Thoracic aorta (tissue), 2 donors: Measurements from ENCODE around the gene DNAI2. TPM values are rescaled to one million over a fixed set of nuclear protein-coding genes. Genes with fewer than 3 reads are reported as not detected.

Source experiments
- ATAC-seq: fragments of 150-250 bp; one replicate; pipeline ENCODE4 v1.8.0; 2017; ENCODE audit warnings: low read depth; ENCODE audit not compliant: insufficient number of reproducible peaks, low FRiP score
- DNase-seq: peaks from one replicate; pipeline ENCODE4 v3.0.0-alpha.2; 2020; ENCODE audit warnings: low spot score
- H3K27ac ChIP-seq, 2 donors: fragments of 200-600 bp; sonication (generic); 1 replicate in 1 of 2; 2 replicates in 1 of 2; pipeline ENCODE4 v1.5.1; 2016; ENCODE audit warnings: mild to moderate bottlenecking in 2 of 2, moderate library complexity in 2 of 2
- H3K27me3 ChIP-seq: fragments of 200-600 bp; sonication (generic); replicated peaks from 2 replicates; pipeline ENCODE4 v1.6.0; 2016; ENCODE audit warnings: mild to moderate bottlenecking; ENCODE audit not compliant: insufficient read depth
- H3K36me3 ChIP-seq: fragments of 200-600 bp; sonication (generic); one replicate; pipeline ENCODE4 v1.5.1; 2016
- H3K4me1 ChIP-seq, 2 donors: fragments of 200-600 bp; sonication (generic); 1 replicate in 1 of 2; 2 replicates in 1 of 2; pipeline versions ENCODE4 v1.5.1 to v1.6.0; 2016; ENCODE audit warnings: low read depth in 2 of 2, mild to moderate bottlenecking in 1 of 2; ENCODE audit not compliant: control insufficient read depth in 1 of 2
- H3K4me3 ChIP-seq: fragments of 200-600 bp; sonication (generic); 2 replicates; pipeline ENCODE4 v1.5.1; 2016; ENCODE audit warnings: mild to moderate bottlenecking
- H3K9me3 ChIP-seq: fragments of 200-600 bp; sonication (generic); 2 replicates; pipeline ENCODE4 v1.5.1; 2016
- total RNA-seq, 2 donors: library from RNA; depleted of rRNA; stranded (reverse); fragments of >200 nt; gene quantifications; one replicate each; pipeline versions ENCODE4 v1.1.0 to v1.2.3, GENCODE V29; 2016
- TF ChIP-seq, protein P1 (sequence below): fragments of 200-600 bp; sonication (generic); IDR thresholded peaks from one replicate; pipeline ENCODE4 v1.5.1; 2019; ENCODE audit warnings: antibody characterized with exemption

The DNAI2 gene
- total RNA-seq, 2 donors from 2014 or later = not detected

DNA sequence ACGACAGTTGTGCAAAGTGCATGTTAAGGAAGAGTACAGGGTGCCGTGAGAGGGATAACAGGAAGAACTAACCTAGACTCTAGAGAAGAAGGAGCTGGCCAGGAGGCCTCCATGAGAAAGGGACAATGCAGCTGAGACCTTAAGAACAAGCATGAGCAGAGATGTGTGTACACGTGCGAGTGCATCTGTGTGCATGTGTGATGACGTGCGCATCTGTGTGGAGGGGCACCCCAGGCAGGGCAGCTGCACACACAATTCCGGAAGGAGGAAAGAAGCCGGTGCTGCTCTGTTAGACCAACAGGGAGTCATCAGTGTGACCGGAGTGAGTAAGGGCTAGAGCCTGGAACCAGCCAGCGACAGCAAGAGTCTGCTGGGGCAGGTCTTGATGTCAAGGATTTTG, 44.4 kb downstream of the DNAI2 start:
- no peak overlapping the region for H3K27ac ChIP-seq
- H3K27me3 ChIP-seq = no peaks in the 10 kb centered on the region
- H3K4me1 ChIP-seq = no peaks in the 10 kb centered on the region
- H3K9me3 ChIP-seq = no peaks in the 10 kb centered on the region
- ATAC-seq = no peak
- no peak for DNase-seq
- H3K4me3 ChIP-seq = no peak overlapping the region
- TF ChIP-seq, protein P1, sequence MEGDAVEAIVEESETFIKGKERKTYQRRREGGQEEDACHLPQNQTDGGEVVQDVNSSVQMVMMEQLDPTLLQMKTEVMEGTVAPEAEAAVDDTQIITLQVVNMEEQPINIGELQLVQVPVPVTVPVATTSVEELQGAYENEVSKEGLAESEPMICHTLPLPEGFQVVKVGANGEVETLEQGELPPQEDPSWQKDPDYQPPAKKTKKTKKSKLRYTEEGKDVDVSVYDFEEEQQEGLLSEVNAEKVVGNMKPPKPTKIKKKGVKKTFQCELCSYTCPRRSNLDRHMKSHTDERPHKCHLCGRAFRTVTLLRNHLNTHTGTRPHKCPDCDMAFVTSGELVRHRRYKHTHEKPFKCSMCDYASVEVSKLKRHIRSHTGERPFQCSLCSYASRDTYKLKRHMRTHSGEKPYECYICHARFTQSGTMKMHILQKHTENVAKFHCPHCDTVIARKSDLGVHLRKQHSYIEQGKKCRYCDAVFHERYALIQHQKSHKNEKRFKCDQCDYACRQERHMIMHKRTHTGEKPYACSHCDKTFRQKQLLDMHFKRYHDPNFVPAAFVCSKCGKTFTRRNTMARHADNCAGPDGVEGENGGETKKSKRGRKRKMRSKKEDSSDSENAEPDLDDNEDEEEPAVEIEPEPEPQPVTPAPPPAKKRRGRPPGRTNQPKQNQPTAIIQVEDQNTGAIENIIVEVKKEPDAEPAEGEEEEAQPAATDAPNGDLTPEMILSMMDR = no peak
- H3K36me3 ChIP-seq = no peaks in the 10 kb centered on the region

DNA sequence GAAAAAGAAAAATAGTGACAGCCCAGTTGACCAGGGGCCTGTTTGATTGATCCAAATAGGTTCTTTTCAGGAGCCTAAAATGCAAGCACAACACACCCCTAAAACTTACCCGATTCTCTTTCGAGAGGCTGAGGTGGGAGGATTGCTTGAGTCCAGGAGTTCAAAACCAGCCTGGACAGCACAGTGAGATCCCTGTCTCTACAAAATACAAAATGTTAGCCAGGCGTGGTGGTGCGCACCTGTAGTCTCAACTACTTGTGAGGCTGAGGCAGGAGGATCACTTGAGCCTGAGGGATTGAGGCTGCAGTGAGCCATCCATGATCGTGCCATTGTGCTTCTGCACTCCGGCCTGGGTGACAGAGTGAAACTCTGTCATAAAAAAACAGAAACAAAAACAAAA, 50.5 kb downstream of the DNAI2 start:
- no peak for DNase-seq
- peaks cover 0 to 23% of the 10 kb centered on the region in 2 donors for H3K4me1 ChIP-seq
- H3K27ac ChIP-seq = no peak overlapping the region
- no peak for ATAC-seq
- H3K4me3 ChIP-seq = no peak overlapping the region
- no peaks in the 10 kb centered on the region for H3K9me3 ChIP-seq
- TF ChIP-seq, protein P1 = no peak
- no peaks in the 10 kb centered on the region for H3K36me3 ChIP-seq
- H3K27me3 ChIP-seq = no peaks in the 10 kb centered on the region

DNA sequence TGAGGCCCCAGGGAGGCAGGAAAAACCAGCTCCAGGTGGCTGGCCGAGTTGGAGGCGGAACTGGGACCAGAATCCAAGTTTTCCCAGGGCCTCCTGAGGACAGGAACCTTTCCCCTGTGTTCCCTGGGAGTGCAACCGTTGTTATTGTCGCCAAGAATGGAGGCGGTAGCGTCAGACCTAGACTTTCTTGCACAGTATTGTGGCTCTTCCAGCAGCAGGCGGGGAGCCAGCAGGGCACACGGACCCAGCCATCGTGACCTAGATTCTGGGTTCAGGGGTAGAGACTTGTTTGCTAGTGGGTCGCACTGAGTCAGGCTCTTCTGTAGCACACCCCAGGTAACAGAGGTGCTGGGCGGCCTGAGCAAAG, 51.3 kb downstream of the DNAI2 start:
- H3K4me3 ChIP-seq = peak overlapping the region; percentile 66
- ATAC-seq = no peak
- H3K4me1 ChIP-seq = peaks cover 0 to 23% of the 10 kb centered on the region in 2 donors
- H3K36me3 ChIP-seq = no peaks in the 10 kb centered on the region
- H3K27ac ChIP-seq = no peak overlapping the region
- H3K27me3 ChIP-seq = no peaks in the 10 kb centered on the region
- TF ChIP-seq, protein P1 = no peak
- no peak for DNase-seq
- H3K9me3 ChIP-seq = no peaks in the 10 kb centered on the region

DNA sequence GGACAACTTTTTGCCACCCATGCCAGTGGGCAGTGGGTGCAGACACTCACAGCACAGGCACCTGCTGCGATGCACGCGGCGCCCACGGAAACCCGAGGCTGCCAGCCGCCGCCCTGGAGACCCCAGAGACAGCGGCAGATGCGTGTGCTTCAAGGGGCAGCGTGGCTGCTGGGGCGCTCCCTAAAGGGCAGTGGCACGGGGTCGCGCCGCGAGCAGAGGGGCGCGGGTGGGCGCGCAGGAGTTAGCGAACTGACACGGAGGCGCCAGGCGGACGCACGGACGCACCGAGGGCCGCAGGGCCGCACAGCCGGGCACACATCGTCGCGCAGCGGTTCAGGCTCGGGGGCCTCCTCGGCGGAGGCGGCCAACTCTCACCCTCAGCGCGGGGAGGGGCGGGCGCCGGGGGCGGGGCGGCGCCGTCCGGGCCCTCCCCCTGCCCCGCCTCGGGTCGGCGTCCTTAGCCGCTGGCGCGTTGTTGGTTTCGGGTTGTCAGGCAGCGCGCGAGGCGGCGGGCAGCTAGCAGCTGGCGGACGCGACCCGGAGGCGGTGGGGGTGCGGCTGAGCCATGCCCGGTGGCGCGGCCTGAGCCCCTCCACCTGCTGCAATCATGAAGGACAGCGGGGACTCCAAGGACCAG, 51.8 kb downstream of the DNAI2 start, which contains the start of gene KIF19:
Gene KIF19 (plus strand): TSS at position 484 of the 637 bp plus-strand sequence. CDS start 124 bp downstream, at position 608.
- Histone ChIP-seq H3K9me3 (no peaks in the 10 kb centered on the region), H3K4me3 (peak within 1 kb of the TSS; percentile 66), H3K36me3 (no peaks in the 10 kb centered on the region), H3K4me1 (peaks cover 0 to 23% of the 10 kb centered on the region in 2 donors), H3K27ac (no peak within 1 kb of the TSS), H3K27me3 (no peaks in the 10 kb centered on the region)
- DNase-seq (no peak), ATAC-seq (no peak)
- TF ChIP-seq, protein P1 = no peak

DNA sequence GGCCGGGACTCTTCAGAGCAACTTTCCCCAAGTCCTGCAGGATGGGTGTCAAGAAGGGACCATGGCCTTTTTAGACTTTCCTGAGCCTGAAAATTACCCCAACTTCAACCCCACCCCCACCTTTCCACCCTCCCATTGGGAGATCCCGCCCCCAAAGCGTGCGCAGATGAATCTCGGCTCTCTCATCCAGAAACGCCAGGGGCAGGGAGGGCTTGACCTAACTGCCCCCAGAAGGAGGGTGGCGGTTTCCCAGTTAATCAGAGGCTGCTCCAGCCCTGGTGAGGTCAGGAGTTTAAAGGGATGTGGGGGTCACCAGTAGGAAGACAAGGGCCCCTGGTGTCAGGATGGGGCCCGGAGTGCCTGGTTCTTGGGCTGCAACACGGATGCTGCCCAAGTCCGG, 52.5 kb downstream of the DNAI2 start:
- no peaks in the 10 kb centered on the region for H3K27me3 ChIP-seq

More for the DNA sequence above, 52.5 kb downstream of the DNAI2 start:
- TF ChIP-seq, protein P1 = no peak
- Histone ChIP-seq H3K9me3 (no peaks in the 10 kb centered on the region), H3K36me3 (no peaks in the 10 kb centered on the region), H3K4me3 (peak overlapping the region; percentile 66), H3K4me1 (peaks cover 0 to 23% of the 10 kb centered on the region in 2 donors), H3K27ac (no peak overlapping the region)
- DNase-seq (no peak), ATAC-seq (no peak)
